ENCODE data around the gene CDK8. TPM values are rescaled to one million over a fixed set of nuclear protein-coding genes. Genes with fewer than 3 reads are reported as not detected.

The CDK8 gene
- total RNA-seq, 1 donor from 2014 or later: 4.3 TPM

- H3K27ac ChIP-seq: no peak overlapping the region
- H3K4me3 ChIP-seq: no peak overlapping the region
- intact Hi-C loops (cut with DNase I): no loop called here
- H3K27me3 ChIP-seq: no peaks in the 10 kb centered on the region
- DNase-seq (ENCODE audit: low spot score in 2 of 2): no peak
- H3K9me3 ChIP-seq: no peaks in the 10 kb centered on the region
- TF ChIP-seq CTCF (IDR thresholded peaks at IDR 0.05): no peak
- no peaks in the 10 kb centered on the region for H3K36me3 ChIP-seq
- H3K4me1 ChIP-seq: peaks cover 0 to 4% of the 10 kb centered on the region in 2 donors
Observed at GRCh38 chr13:26326562-26326961, 72.6 kb downstream of the CDK8 start.

- intact Hi-C loops (cut with DNase I): no loop called here
- H3K27me3 ChIP-seq: no peaks in the 10 kb centered on the region
- H3K36me3 ChIP-seq: no peaks in the 10 kb centered on the region
- H3K4me3 ChIP-seq: no peak overlapping the region
- peaks cover 0 to 4% of the 10 kb centered on the region in 2 donors for H3K4me1 ChIP-seq
- no peaks in the 10 kb centered on the region for H3K9me3 ChIP-seq
- H3K27ac ChIP-seq: no peak overlapping the region
- TF ChIP-seq CTCF (IDR thresholded peaks at IDR 0.05): no peak
- no peak for DNase-seq (ENCODE audit: low spot score in 2 of 2)
Observed at GRCh38 chr13:26327940-26328725, 74.2 kb downstream of the CDK8 start.

GRCh38 chr13:26335158-26335557 lies 81.2 kb downstream of the CDK8 start:
- Histone ChIP-seq H3K27ac (no peak overlapping the region), H3K27me3 (no peaks in the 10 kb centered on the region), H3K4me1 (no peaks in the 10 kb centered on the region), H3K36me3 (no peaks in the 10 kb centered on the region), H3K4me3 (no peak overlapping the region), H3K9me3 (no peaks in the 10 kb centered on the region)
- intact Hi-C loops (cut with DNase I): no loop called here
- TF ChIP-seq CTCF (IDR thresholded peaks at IDR 0.05): no peak
- DNase-seq (ENCODE audit: low spot score in 2 of 2): no peak

- Histone ChIP-seq H3K4me1 (no peaks in the 10 kb centered on the region), H3K9me3 (no peaks in the 10 kb centered on the region), H3K36me3 (no peaks in the 10 kb centered on the region), H3K27me3 (no peaks in the 10 kb centered on the region), H3K27ac (no peak overlapping the region), H3K4me3 (no peak overlapping the region)
- intact Hi-C loops (cut with DNase I): no loop called here
- TF ChIP-seq CTCF (IDR thresholded peaks at IDR 0.05): no peak
- no peak for DNase-seq (ENCODE audit: low spot score in 2 of 2)
Observed at GRCh38 chr13:26340807-26341206, 86.9 kb downstream of the CDK8 start.

GRCh38 chr13:26342898-26343297 lies 89.0 kb downstream of the CDK8 start:
- no peak for TF ChIP-seq CTCF (IDR thresholded peaks at IDR 0.05)
- Histone ChIP-seq H3K27me3 (no peaks in the 10 kb centered on the region), H3K36me3 (no peaks in the 10 kb centered on the region), H3K27ac (no peak overlapping the region), H3K9me3 (no peaks in the 10 kb centered on the region), H3K4me3 (no peak overlapping the region), H3K4me1 (no peaks in the 10 kb centered on the region)
- no peak for DNase-seq (ENCODE audit: low spot score in 2 of 2)
- intact Hi-C loops (cut with DNase I): no loop called here
